Measurements from ENCODE around the gene PDK4.
"Not testable (repeated sequence)": the region's sequence is repeated elsewhere in the genome, so short reads cannot be mapped to it uniquely, and the experiment has no call there.

Gene PDK4

GRCh38 chr7:95609277-95609971, 13.1 kb upstream of the PDK4 start:
- no peak for DNase-seq (ENCODE audit: extremely low read depth, insufficient read length)
- H3K4me3 ChIP-seq (replicated peaks; ENCODE audit: low read depth, low read length) = no peak overlapping the region
- TF ChIP-seq CTCF (IDR thresholded peaks at IDR 0.05; ENCODE audit: insufficient read depth, low read length, poor library complexity, severe bottlenecking) = no peak

GRCh38 chr7:95608359-95609173, 12.2 kb upstream of the PDK4 start:
- TF ChIP-seq CTCF (IDR thresholded peaks at IDR 0.05; ENCODE audit: insufficient read depth, low read length, poor library complexity, severe bottlenecking) = no peak
- peak; percentile 28 for DNase-seq (ENCODE audit: extremely low read depth, insufficient read length)
- Histone ChIP-seq H3K27me3 (replicated peaks; ENCODE audit: control insufficient read depth, insufficient read depth, low read length) (no peaks in the 10 kb centered on the region), H3K4me3 (replicated peaks; ENCODE audit: low read depth, low read length) (no peak overlapping the region), H3K36me3 (ENCODE audit: control insufficient read depth, insufficient read depth, low read length) (no peaks in the 10 kb centered on the region)

More at GRCh38 chr7:95609277-95609971, 13.1 kb upstream of the PDK4 start:
- no peaks in the 10 kb centered on the region for H3K36me3 ChIP-seq (ENCODE audit: control insufficient read depth, insufficient read depth, low read length)
- no peaks in the 10 kb centered on the region for H3K27me3 ChIP-seq (replicated peaks; ENCODE audit: control insufficient read depth, insufficient read depth, low read length)

- no peak for TF ChIP-seq CTCF (IDR thresholded peaks at IDR 0.05; ENCODE audit: insufficient read depth, low read length, poor library complexity, severe bottlenecking)
- Histone ChIP-seq H3K4me3 (replicated peaks; ENCODE audit: low read depth, low read length) (no peak overlapping the region), H3K27me3 (replicated peaks; ENCODE audit: control insufficient read depth, insufficient read depth, low read length) (no peaks in the 10 kb centered on the region), H3K36me3 (ENCODE audit: control insufficient read depth, insufficient read depth, low read length) (no peaks in the 10 kb centered on the region)
- no peak for DNase-seq (ENCODE audit: extremely low read depth, insufficient read length)
Measured at GRCh38 chr7:95607561-95607960, 11.2 kb upstream of the PDK4 start.

- H3K36me3 ChIP-seq (ENCODE audit: control insufficient read depth, insufficient read depth, low read length) = no peaks in the 10 kb centered on the region
- no peaks in the 10 kb centered on the region for H3K27me3 ChIP-seq (replicated peaks; ENCODE audit: control insufficient read depth, insufficient read depth, low read length)
- DNase-seq (ENCODE audit: extremely low read depth, insufficient read length) = no peak
- TF ChIP-seq CTCF (IDR thresholded peaks at IDR 0.05; ENCODE audit: insufficient read depth, low read length, poor library complexity, severe bottlenecking) = no peak
- no peak overlapping the region for H3K4me3 ChIP-seq (replicated peaks; ENCODE audit: low read depth, low read length)
Measured at GRCh38 chr7:95605275-95605674, 9.0 kb upstream of the PDK4 start.

GRCh38 chr7:95604811-95605210, 8.5 kb upstream of the PDK4 start:
- H3K36me3 ChIP-seq (ENCODE audit: control insufficient read depth, insufficient read depth, low read length); H3K27me3 ChIP-seq (replicated peaks; ENCODE audit: control insufficient read depth, insufficient read depth, low read length); H3K4me3 ChIP-seq (replicated peaks; ENCODE audit: low read depth, low read length); DNase-seq (ENCODE audit: extremely low read depth, insufficient read length): not testable (repeated sequence)

GRCh38 chr7:95604397-95604796, 8.1 kb upstream of the PDK4 start:
- not testable (repeated sequence) for H3K27me3 ChIP-seq (replicated peaks; ENCODE audit: control insufficient read depth, insufficient read depth, low read length); DNase-seq (ENCODE audit: extremely low read depth, insufficient read length); H3K4me3 ChIP-seq (replicated peaks; ENCODE audit: low read depth, low read length); H3K36me3 ChIP-seq (ENCODE audit: control insufficient read depth, insufficient read depth, low read length)

All from GM06990 (cell line).